ENCODE results near the gene SAMSN1.

GRCh38 chr21:14526199-14526598, 19.9 kb downstream of the SAMSN1 start:
- TF ChIP-seq POLR2A (IDR thresholded peaks at IDR 0.05; ENCODE audit: low read depth) (no peak), EP300 (IDR thresholded peaks at IDR 0.05) (no peak)
